ENCODE measurements around the gene HOATZ.
A peak's percentile ranks its signal among the peaks of the same experiment; 100 is the strongest.

HOATZ gene

DNA sequence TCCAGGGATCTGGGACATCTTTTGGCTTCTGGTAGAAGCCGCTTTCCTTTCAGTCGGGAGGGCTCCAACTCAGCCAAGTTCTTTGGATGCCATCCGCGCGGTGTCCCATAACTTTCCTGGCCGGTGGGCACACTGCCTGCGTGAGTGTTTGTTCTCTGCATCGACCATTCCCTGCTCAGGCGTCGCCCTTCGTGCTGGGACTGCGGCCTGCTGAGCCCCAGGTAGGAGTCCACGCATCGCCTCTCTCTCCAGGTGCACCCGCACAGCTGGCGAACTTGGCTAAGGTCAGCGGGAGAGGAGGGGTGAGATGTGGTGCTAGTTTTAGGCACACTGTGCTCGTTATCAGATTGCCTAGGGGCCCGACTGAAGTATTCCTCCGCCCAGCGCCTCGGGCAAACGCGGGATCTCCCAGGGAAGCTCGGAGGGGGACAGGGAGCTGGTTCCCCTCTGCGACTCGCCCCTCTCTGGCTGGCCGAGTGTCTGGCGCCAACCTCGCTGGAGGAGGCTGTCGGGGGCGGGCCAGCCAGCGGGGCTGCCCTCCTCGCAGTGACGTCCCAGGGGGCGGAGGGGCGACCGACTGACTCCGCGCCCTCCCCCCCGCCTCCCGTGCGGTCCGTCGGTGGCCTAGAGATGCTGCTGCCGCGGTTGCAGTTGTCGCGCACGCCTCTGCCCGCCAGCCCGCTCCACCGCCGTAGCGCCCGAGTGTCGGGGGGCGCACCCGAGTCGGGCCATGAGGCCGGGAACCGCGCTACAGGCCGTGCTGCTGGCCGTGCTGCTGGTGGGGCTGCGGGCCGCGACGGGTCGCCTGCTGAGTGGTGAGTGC, 25.7 kb downstream of the HOATZ start, which contains the start of gene LAYN:
TSS of gene LAYN (plus strand) at position 607 of the 823 bp plus-strand sequence. CDS start at position 731, 124 bp downstream.
- FAIRE-seq: no peak

DNA sequence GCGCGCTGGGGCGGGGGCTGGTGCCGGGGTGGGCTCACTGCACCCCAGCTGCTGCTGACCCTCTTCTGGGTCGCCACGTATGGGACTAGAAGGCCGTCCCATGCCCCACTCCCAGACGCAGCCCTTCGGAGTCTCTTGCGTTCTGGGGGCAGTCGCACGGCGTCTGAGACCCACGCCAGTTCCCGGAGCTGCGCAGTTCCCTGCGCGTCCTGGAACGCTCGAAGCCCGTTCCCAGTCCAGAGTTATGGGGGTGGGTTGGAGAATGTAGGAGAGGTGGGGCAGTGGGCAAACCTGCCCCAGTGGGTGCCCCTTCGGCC, 26.3 kb downstream of the HOATZ start:
- FAIRE-seq (no peak), DNase-seq (ENCODE audit: insufficient read length, low spot score) (no peak)
- no peak for TF ChIP-seq POLR2A (IDR thresholded peaks at IDR 0.05; ENCODE audit: low read depth, low read length)
- no peak for TF ChIP-seq TAF1 (IDR thresholded peaks at IDR 0.05; ENCODE audit: low read depth, low read length)
- no peak for TF ChIP-seq SPI1 (IDR thresholded peaks at IDR 0.05; ENCODE audit: low read depth, low read length)
- no peak for TF ChIP-seq POU2F2 (IDR thresholded peaks at IDR 0.05; ENCODE audit: low read depth, low read length)
- TF ChIP-seq POLR2AphosphoS5 (IDR thresholded peaks at IDR 0.05; ENCODE audit: low read depth, low read length): no peak
- TF ChIP-seq PAX5 (IDR thresholded peaks at IDR 0.05; ENCODE audit: insufficient read depth, low read length, severe bottlenecking): no peak

More for the DNA sequence above, 25.7 kb downstream of the HOATZ start, which contains the start of gene LAYN:
- TF ChIP-seq POLR2AphosphoS5 (IDR thresholded peaks at IDR 0.05; ENCODE audit: low read depth, low read length) (no peak), PAX5 (IDR thresholded peaks at IDR 0.05; ENCODE audit: insufficient read depth, low read length, severe bottlenecking) (no peak), TAF1 (IDR thresholded peaks at IDR 0.05; ENCODE audit: low read depth, low read length) (no peak), POLR2A (IDR thresholded peaks at IDR 0.05; ENCODE audit: low read depth, low read length) (no peak), SPI1 (IDR thresholded peaks at IDR 0.05; ENCODE audit: low read depth, low read length) (no peak), POU2F2 (IDR thresholded peaks at IDR 0.05; ENCODE audit: low read depth, low read length) (no peak)
- DNase-seq (ENCODE audit: insufficient read length, low spot score): peak; percentile 50

DNA sequence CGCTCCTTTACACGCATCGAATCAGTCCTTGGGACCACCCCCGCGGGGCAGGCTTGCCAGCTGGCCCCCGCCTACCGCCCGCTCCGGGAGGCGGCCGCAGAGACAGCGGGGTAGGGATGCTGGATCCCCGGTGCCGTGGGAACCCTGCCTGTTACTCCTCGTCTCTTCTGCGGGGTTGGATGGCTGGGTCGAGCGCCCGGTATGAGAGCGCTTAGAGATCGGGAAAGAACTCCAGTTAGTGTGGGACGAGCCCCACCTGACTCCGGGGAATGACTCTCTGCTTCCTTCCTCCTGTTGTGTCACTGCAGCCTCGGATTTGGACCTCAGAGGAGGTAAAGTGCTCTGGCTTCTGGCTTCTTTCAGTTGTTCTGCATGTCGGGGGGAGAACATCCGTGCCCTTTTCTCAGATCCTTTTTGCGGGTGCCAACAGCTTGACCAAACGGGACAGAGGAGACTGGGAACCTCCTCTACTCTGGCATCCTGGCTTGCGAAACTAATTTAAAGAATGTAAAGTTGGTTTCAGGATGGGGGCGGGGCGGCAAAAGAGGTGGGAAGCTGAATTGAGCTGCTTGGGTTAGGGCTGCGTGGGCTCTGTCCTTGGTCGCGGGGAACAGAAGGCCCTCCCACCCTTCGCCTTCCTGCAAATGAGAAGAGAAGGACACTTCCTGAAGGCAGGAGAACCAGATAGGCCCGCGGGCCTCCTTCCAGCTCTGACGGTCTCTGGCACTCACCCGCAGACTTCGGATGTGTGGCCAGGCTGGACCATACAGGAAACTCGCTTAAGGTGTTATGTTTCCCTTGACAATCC, 26.9 kb downstream of the HOATZ start:
- TF ChIP-seq POLR2A (IDR thresholded peaks at IDR 0.05; ENCODE audit: low read depth, low read length) (no peak), SPI1 (IDR thresholded peaks at IDR 0.05; ENCODE audit: low read depth, low read length) (no peak), POU2F2 (IDR thresholded peaks at IDR 0.05; ENCODE audit: low read depth, low read length) (no peak), TAF1 (IDR thresholded peaks at IDR 0.05; ENCODE audit: low read depth, low read length) (no peak), POLR2AphosphoS5 (IDR thresholded peaks at IDR 0.05; ENCODE audit: low read depth, low read length) (no peak), PAX5 (IDR thresholded peaks at IDR 0.05; ENCODE audit: insufficient read depth, low read length, severe bottlenecking) (no peak)
- FAIRE-seq (no peak), DNase-seq (ENCODE audit: insufficient read length, low spot score) (no peak)

DNA sequence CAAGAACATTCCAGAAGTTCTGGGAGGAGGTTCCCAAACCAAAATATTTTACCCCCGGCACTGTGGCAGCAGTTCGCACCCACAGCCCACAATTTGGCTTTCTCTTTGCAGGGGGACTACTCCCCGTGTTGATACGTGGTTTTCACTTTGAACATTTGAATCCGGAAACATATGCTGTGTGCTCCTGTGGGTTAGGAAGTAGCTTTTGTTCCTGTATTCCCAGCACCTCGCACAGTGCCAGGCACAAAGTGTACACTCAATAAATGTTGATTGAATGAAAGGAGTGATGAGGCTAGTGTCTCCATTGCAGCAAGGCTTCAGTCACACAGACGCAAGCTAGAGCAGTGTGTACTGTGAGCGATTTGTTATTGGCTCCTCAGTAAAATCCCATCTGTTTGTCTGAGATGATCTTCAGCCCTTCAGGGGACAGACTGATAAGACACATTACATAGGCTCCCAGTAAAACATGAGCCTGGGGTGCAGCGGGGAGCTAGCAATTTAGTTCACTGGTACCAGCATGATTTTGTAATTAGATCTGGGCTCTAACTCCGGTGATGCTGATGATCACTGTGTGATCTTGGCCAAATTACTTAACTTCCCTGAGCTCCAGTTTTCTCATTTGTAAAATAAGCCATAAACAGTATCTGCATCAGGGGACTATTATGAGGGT, 28.2 kb downstream of the HOATZ start:
- TF ChIP-seq SPI1 (IDR thresholded peaks at IDR 0.05; ENCODE audit: low read depth, low read length) (no peak), POU2F2 (IDR thresholded peaks at IDR 0.05; ENCODE audit: low read depth, low read length) (no peak), PAX5 (IDR thresholded peaks at IDR 0.05; ENCODE audit: insufficient read depth, low read length, severe bottlenecking) (no peak), POLR2A (IDR thresholded peaks at IDR 0.05; ENCODE audit: low read depth, low read length) (no peak), TAF1 (IDR thresholded peaks at IDR 0.05; ENCODE audit: low read depth, low read length) (no peak)
- FAIRE-seq (no peak), DNase-seq (ENCODE audit: insufficient read length, low spot score) (no peak)

DNA sequence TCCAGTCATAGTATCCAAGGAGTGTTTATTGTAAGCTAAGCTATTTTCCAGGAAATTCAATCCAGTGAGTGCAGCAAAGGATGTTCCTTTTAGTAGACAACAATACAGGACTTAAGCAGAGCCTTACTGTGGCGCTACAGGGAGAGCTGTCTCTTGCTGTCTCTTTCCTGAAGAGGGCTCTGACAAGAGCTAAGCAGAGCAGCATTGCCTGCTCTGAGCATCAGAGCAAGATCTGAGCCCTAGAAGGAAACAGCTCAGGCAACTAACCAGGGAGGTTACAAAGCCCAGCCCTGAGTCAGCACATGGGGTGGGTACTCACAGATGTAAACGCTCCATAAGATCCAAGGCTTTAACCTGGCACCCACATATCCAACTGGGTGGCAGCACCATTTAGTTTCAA, 33.9 kb downstream of the HOATZ start:
- DNase-seq (ENCODE audit: insufficient read length, low spot score) (no peak), FAIRE-seq (no peak)
- TF ChIP-seq SPI1 (IDR thresholded peaks at IDR 0.05; ENCODE audit: low read depth, low read length) (no peak), PAX5 (IDR thresholded peaks at IDR 0.05; ENCODE audit: insufficient read depth, low read length, severe bottlenecking) (no peak), POLR2A (IDR thresholded peaks at IDR 0.05; ENCODE audit: low read depth, low read length) (no peak), POLR2AphosphoS5 (IDR thresholded peaks at IDR 0.05; ENCODE audit: low read depth, low read length) (no peak), POU2F2 (IDR thresholded peaks at IDR 0.05; ENCODE audit: low read depth, low read length) (no peak), TAF1 (IDR thresholded peaks at IDR 0.05; ENCODE audit: low read depth, low read length) (no peak)

DNA sequence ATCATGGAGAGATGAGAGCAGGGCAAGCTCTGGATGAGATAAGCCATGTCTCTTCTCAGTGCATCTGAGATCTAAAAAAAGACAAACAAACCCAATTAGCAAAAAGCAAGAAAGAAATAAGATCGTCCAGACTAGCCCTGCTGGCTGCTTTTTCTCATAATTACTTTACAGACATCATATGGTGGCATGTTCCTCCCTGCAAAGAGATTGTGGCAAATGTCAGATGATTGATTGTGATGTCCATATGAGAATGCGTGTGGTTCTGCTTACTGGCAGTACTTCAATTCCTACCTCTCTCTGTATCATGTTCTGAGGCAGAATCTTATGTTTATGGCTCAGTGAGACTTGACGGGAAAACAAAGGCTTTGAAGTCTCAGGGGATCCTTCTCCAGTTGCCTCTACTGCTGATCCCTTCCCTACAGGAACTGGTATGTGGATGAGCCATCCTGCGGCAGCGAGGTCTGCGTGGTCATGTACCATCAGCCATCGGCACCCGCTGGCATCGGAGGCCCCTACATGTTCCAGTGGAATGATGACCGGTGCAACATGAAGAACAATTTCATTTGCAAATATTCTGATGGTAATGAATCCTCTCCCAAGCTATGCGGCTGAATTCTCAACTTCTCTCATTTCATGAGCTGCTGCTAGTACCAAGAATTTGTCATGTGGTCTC, 34.8 kb downstream of the HOATZ start:
- no peak for DNase-seq (ENCODE audit: insufficient read length, low spot score)
- TF ChIP-seq PAX5 (IDR thresholded peaks at IDR 0.05; ENCODE audit: insufficient read depth, low read length, severe bottlenecking) (no peak), SPI1 (IDR thresholded peaks at IDR 0.05; ENCODE audit: low read depth, low read length) (no peak), POLR2A (IDR thresholded peaks at IDR 0.05; ENCODE audit: low read depth, low read length) (no peak), POU2F2 (IDR thresholded peaks at IDR 0.05; ENCODE audit: low read depth, low read length) (no peak), TAF1 (IDR thresholded peaks at IDR 0.05; ENCODE audit: low read depth, low read length) (no peak), POLR2AphosphoS5 (IDR thresholded peaks at IDR 0.05; ENCODE audit: low read depth, low read length) (no peak)
- FAIRE-seq: no peak

DNA sequence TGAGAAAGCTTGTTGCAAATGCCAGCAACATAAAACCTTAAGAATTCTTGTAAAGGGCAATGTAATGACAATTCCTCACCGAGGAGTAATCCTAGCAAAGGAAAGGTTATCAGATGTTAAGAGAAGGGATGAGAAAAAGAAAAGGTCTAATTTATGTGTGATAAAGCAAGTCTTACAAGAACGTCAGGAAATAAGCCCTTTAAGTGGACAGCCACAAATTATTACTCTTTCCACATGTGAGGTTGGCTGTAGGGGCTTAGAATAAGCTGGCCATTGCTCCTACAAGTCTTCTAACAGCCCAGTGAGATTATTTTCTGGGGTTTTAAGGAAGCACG, 35.3 kb downstream of the HOATZ start:
- TF ChIP-seq PAX5 (IDR thresholded peaks at IDR 0.05; ENCODE audit: insufficient read depth, low read length, severe bottlenecking): no peak
- no peak for TF ChIP-seq POLR2A (IDR thresholded peaks at IDR 0.05; ENCODE audit: low read depth, low read length)
- no peak for TF ChIP-seq POLR2AphosphoS5 (IDR thresholded peaks at IDR 0.05; ENCODE audit: low read depth, low read length)
- no peak for TF ChIP-seq TAF1 (IDR thresholded peaks at IDR 0.05; ENCODE audit: low read depth, low read length)
- TF ChIP-seq SPI1 (IDR thresholded peaks at IDR 0.05; ENCODE audit: low read depth, low read length): no peak
- no peak for TF ChIP-seq POU2F2 (IDR thresholded peaks at IDR 0.05; ENCODE audit: low read depth, low read length)
- DNase-seq (ENCODE audit: insufficient read length, low spot score): no peak
- FAIRE-seq: no peak

DNA sequence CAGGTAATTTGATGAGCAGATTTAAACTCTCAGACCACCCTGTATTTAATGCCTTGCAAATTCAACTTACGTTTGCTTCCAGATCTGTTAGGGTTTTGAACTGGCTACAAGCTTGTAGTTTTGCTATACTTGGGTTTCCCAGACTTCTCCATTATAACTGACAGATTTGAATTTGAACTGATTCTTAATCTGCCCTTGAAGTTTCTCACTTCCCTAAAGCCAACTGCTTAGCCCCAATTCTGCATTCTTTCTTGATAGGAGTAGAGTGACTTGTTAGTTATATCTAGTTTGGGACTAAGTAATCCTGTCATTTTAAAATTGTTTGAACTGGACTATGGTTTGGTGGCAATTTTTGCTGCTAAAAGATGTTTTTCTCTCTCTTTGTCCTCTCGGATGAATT, 35.7 kb downstream of the HOATZ start:
- FAIRE-seq: no peak

DNA sequence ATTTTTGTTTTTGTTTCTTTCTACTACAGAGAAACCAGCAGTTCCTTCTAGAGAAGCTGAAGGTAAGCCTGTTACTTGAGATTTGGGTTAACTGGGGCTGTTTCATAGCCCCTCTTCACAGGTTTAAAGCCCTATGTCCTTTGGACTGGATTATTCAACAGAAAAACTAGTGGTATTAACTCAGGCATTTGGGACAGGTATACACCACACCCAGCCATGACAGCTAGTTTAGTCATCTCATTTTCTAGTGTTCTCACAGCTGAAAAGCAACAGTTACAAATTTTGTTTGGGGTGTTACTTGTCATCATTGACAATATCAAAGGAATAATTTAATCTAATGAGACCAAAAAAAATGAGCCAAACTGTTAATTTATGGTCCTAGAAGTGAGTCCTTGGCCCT, 40.0 kb downstream of the HOATZ start:
- no peak for DNase-seq (ENCODE audit: insufficient read length, low spot score)
- TF ChIP-seq POLR2A (IDR thresholded peaks at IDR 0.05; ENCODE audit: low read depth, low read length) (no peak), POLR2AphosphoS5 (IDR thresholded peaks at IDR 0.05; ENCODE audit: low read depth, low read length) (no peak), TAF1 (IDR thresholded peaks at IDR 0.05; ENCODE audit: low read depth, low read length) (no peak), PAX5 (IDR thresholded peaks at IDR 0.05; ENCODE audit: insufficient read depth, low read length, severe bottlenecking) (no peak), POU2F2 (IDR thresholded peaks at IDR 0.05; ENCODE audit: low read depth, low read length) (no peak), SPI1 (IDR thresholded peaks at IDR 0.05; ENCODE audit: low read depth, low read length) (no peak)
- no peak for FAIRE-seq

More for the DNA sequence above, 35.7 kb downstream of the HOATZ start:
- peak; percentile 66 for TF ChIP-seq SPI1 (IDR thresholded peaks at IDR 0.05; ENCODE audit: low read depth, low read length)
- no peak for TF ChIP-seq POLR2A (IDR thresholded peaks at IDR 0.05; ENCODE audit: low read depth, low read length)
- no peak for DNase-seq (ENCODE audit: insufficient read length, low spot score)

Measured in GM12891 (cell line).